Mesendoderm (in vitro differentiated cells): ENCODE data around the gene SPTLC3.
A peak's percentile ranks its signal among the peaks of the same experiment; 100 is the strongest.
"Not testable (repeated sequence)": the region's sequence is repeated elsewhere in the genome, so short reads cannot be mapped to it uniquely, and the experiment has no call there.

Experiments used
- DNase-seq: peaks from one replicate; pipeline ENCODE4 v3.0.0; 2013
- H2AK5ac ChIP-seq: 2 replicates; pipeline ENCODE4 v1.6.1; 2013; ENCODE audit warnings: low read length, inconsistent platforms
- H2BK120ac ChIP-seq: 2 replicates; pipeline ENCODE4 v1.6.1; 2013; ENCODE audit warnings: low read depth, mild to moderate bottlenecking, low read length, moderate library complexity, mixed read lengths
- H2BK15ac ChIP-seq: replicated peaks from 2 replicates; pipeline ENCODE4 v1.6.1; 2013; ENCODE audit warnings: low read depth, mild to moderate bottlenecking, moderate library complexity
- H2BK5ac ChIP-seq: 2 replicates; pipeline ENCODE4 v1.6.1; 2013; ENCODE audit warnings: low read length, inconsistent platforms
- H3K18ac ChIP-seq: 2 replicates; pipeline ENCODE4 v1.6.1; 2013; ENCODE audit warnings: mild to moderate bottlenecking, low read length, mixed read lengths
- H3K23ac ChIP-seq: one replicate; pipeline ENCODE4 v1.6.1; 2013; ENCODE audit warnings: low read length
- H3K27ac ChIP-seq: 2 replicates; pipeline ENCODE4 v1.5.1; 2013; ENCODE audit warnings: low read depth, mild to moderate bottlenecking, inconsistent platforms, low read length, moderate library complexity
- H3K27me3 ChIP-seq: 2 replicates; pipeline ENCODE4 v1.6.1; 2013; ENCODE audit warnings: low read length, control low read depth, mild to moderate bottlenecking, inconsistent platforms; ENCODE audit not compliant: insufficient read depth, poor library complexity
- H3K36me3 ChIP-seq: 2 replicates; pipeline ENCODE4 v1.6.1; 2013; ENCODE audit warnings: low read length, inconsistent platforms; ENCODE audit not compliant: control insufficient read depth, insufficient read depth
- H3K4ac ChIP-seq: one replicate; pipeline ENCODE4 v1.6.1; 2013; ENCODE audit warnings: low read depth, mild to moderate bottlenecking, low read length, moderate library complexity
- H3K4me1 ChIP-seq: 2 replicates; pipeline ENCODE4 v1.6.1; 2013; ENCODE audit warnings: low read depth, low read length, inconsistent platforms; ENCODE audit not compliant: control insufficient read depth
- H3K4me2 ChIP-seq: 2 replicates; pipeline ENCODE4 v1.6.1; 2013; ENCODE audit warnings: low read length
- H3K4me3 ChIP-seq: 2 replicates; pipeline ENCODE4 v1.5.1; 2013; ENCODE audit warnings: mild to moderate bottlenecking, low read length
- H3K56ac ChIP-seq: one replicate; pipeline ENCODE4 v1.6.1; 2013; ENCODE audit warnings: low read length
- H3K79me1 ChIP-seq: 2 replicates; pipeline ENCODE4 v1.6.1; 2013; ENCODE audit warnings: low read length, inconsistent platforms
- H3K79me2 ChIP-seq: 2 replicates; pipeline ENCODE4 v1.6.1; 2013; ENCODE audit warnings: mild to moderate bottlenecking, low read length; ENCODE audit not compliant: control insufficient read depth, insufficient read depth
- H3K9ac ChIP-seq: 2 replicates; pipeline ENCODE4 v1.6.1; 2013; ENCODE audit warnings: low read length, inconsistent platforms
- H4K5ac ChIP-seq: one replicate; pipeline ENCODE4 v1.6.1; 2013; ENCODE audit warnings: low read length
- H4K8ac ChIP-seq: one replicate; pipeline ENCODE4 v1.6.1; 2013; ENCODE audit warnings: low read depth, mild to moderate bottlenecking, control low read depth, low read length, moderate library complexity
- WGBS: extraction: QIAGEN DNeasy Blood & Tissue Kit; methylation state at CpG from one replicate; pipeline ENCODE4 v1.1.7; 2013; ENCODE audit warnings: low lambda C conversion rate, missing lambda C conversion rate; ENCODE audit not compliant: insufficient coverage; ENCODE audit errors: extremely low coverage; 5-methylcytosine and 5-hydroxymethylcytosine counted together

SPTLC3 gene

GRCh38 chr20:12979713-12980112, 29.1 kb upstream of the SPTLC3 start:
- H2BK5ac ChIP-seq, H3K9ac ChIP-seq, DNase-seq, H2AK5ac ChIP-seq, H3K23ac ChIP-seq, H3K36me3 ChIP-seq, H3K79me2 ChIP-seq, H2BK15ac ChIP-seq, H4K8ac ChIP-seq, H3K27ac ChIP-seq, H3K56ac ChIP-seq, H3K4me2 ChIP-seq, H3K79me1 ChIP-seq, H4K5ac ChIP-seq, H3K4ac ChIP-seq, H3K4me3 ChIP-seq, H2BK120ac ChIP-seq, H3K4me1 ChIP-seq, H3K18ac ChIP-seq, H3K27me3 ChIP-seq: not testable (repeated sequence)
- WGBS, result no CpG with 5 or more reads among the region's 3 CpGs

GRCh38 chr20:12982098-12982497, 26.7 kb upstream of the SPTLC3 start:
- no peak overlapping the region for H2BK5ac ChIP-seq
- H3K4me3 ChIP-seq, result no peak overlapping the region
- H3K4me2 ChIP-seq, result no peak overlapping the region
- no peak overlapping the region for H4K8ac ChIP-seq
- no peaks in the 10 kb centered on the region for H3K36me3 ChIP-seq
- H3K27me3 ChIP-seq, result no peaks in the 10 kb centered on the region
- no peak overlapping the region for H3K23ac ChIP-seq
- no peaks in the 10 kb centered on the region for H3K79me2 ChIP-seq
- no peak overlapping the region for H3K27ac ChIP-seq
- no peaks in the 10 kb centered on the region for H3K4me1 ChIP-seq
- H2AK5ac ChIP-seq, result no peak overlapping the region
- no peak overlapping the region for H2BK120ac ChIP-seq
- H2BK15ac ChIP-seq, result no peak overlapping the region
- no peak for DNase-seq
- H3K79me1 ChIP-seq, result no peaks in the 10 kb centered on the region
- H3K18ac ChIP-seq, result no peak overlapping the region
- H4K5ac ChIP-seq, result no peak overlapping the region
- no peak overlapping the region for H3K9ac ChIP-seq
- H3K4ac ChIP-seq, result no peak overlapping the region
- WGBS, result no CpG with 5 or more reads among the region's 2 CpGs
- no peak overlapping the region for H3K56ac ChIP-seq

- Histone ChIP-seq H4K5ac (no peak overlapping the region), H2BK15ac (no peak overlapping the region), H3K4ac (no peak overlapping the region), H2BK5ac (no peak overlapping the region), H3K18ac (no peak overlapping the region), H3K56ac (no peak overlapping the region), H3K4me2 (no peak overlapping the region), H3K23ac (no peak overlapping the region), H3K79me1 (no peaks in the 10 kb centered on the region), H3K4me1 (no peaks in the 10 kb centered on the region), H2BK120ac (no peak overlapping the region), H3K9ac (no peak overlapping the region), H4K8ac (no peak overlapping the region), H3K79me2 (no peaks in the 10 kb centered on the region), H2AK5ac (no peak overlapping the region), H3K4me3 (no peak overlapping the region), H3K27me3 (no peaks in the 10 kb centered on the region), H3K36me3 (no peaks in the 10 kb centered on the region), H3K27ac (no peak overlapping the region)
- no peak for DNase-seq
- WGBS, result no CpG with 5 or more reads among the region's 2 CpGs
Measured at GRCh38 chr20:12984069-12984765, 24.6 kb upstream of the SPTLC3 start.

- Histone ChIP-seq H3K9ac (no peak overlapping the region), H3K36me3 (no peaks in the 10 kb centered on the region), H2AK5ac (no peak overlapping the region), H3K23ac (no peak overlapping the region), H2BK120ac (no peak overlapping the region), H3K4me2 (no peak overlapping the region), H2BK5ac (no peak overlapping the region), H3K56ac (no peak overlapping the region), H3K18ac (no peak overlapping the region), H4K8ac (no peak overlapping the region), H4K5ac (no peak overlapping the region), H3K4ac (no peak overlapping the region), H3K27me3 (no peaks in the 10 kb centered on the region), H2BK15ac (no peak overlapping the region), H3K4me1 (no peaks in the 10 kb centered on the region), H3K27ac (no peak overlapping the region), H3K79me1 (no peaks in the 10 kb centered on the region), H3K4me3 (no peak overlapping the region), H3K79me2 (no peaks in the 10 kb centered on the region)
- no CpG with 5 or more reads among the region's 2 CpGs for WGBS
- DNase-seq, result peak; percentile 62
Measured at GRCh38 chr20:12984863-12985262, 23.9 kb upstream of the SPTLC3 start.

- no peak overlapping the region for H3K27ac ChIP-seq
- H3K4me2 ChIP-seq, result no peak overlapping the region
- H3K79me1 ChIP-seq, result no peaks in the 10 kb centered on the region
- no peaks in the 10 kb centered on the region for H3K79me2 ChIP-seq
- no peak for DNase-seq
- no peak overlapping the region for H3K56ac ChIP-seq
- no peak overlapping the region for H4K8ac ChIP-seq
- H2AK5ac ChIP-seq, result no peak overlapping the region
- H3K27me3 ChIP-seq, result no peaks in the 10 kb centered on the region
- no peaks in the 10 kb centered on the region for H3K4me1 ChIP-seq
- no peak overlapping the region for H3K4me3 ChIP-seq
- H4K5ac ChIP-seq, result no peak overlapping the region
- H3K9ac ChIP-seq, result no peak overlapping the region
- no peak overlapping the region for H2BK15ac ChIP-seq
- H3K4ac ChIP-seq, result no peak overlapping the region
- H3K23ac ChIP-seq, result no peak overlapping the region
- whole genome bisulfite sequencing, result no CpG with 5 or more reads among the region's 3 CpGs
- no peak overlapping the region for H2BK5ac ChIP-seq
- H3K36me3 ChIP-seq, result no peaks in the 10 kb centered on the region
- H3K18ac ChIP-seq, result no peak overlapping the region
- H2BK120ac ChIP-seq, result no peak overlapping the region
Measured at GRCh38 chr20:12987261-12987660, 21.5 kb upstream of the SPTLC3 start.

GRCh38 chr20:12989586-12990115, 19.1 kb upstream of the SPTLC3 start:
- no peak overlapping the region for H2BK15ac ChIP-seq
- H2BK120ac ChIP-seq, result no peak overlapping the region
- no peak overlapping the region for H2BK5ac ChIP-seq
- no peak overlapping the region for H3K9ac ChIP-seq
- no peak overlapping the region for H2AK5ac ChIP-seq
- no peaks in the 10 kb centered on the region for H3K79me2 ChIP-seq
- H3K56ac ChIP-seq, result no peak overlapping the region
- H3K18ac ChIP-seq, result no peak overlapping the region
- H3K27ac ChIP-seq, result no peak overlapping the region
- H4K8ac ChIP-seq, result no peak overlapping the region
- no peak overlapping the region for H3K4me2 ChIP-seq
- H3K23ac ChIP-seq, result no peak overlapping the region
- no peak for DNase-seq
- H3K79me1 ChIP-seq, result no peaks in the 10 kb centered on the region
- H3K36me3 ChIP-seq, result no peaks in the 10 kb centered on the region
- H4K5ac ChIP-seq, result no peak overlapping the region
- no peak overlapping the region for H3K4ac ChIP-seq
- no peaks in the 10 kb centered on the region for H3K27me3 ChIP-seq
- no peaks in the 10 kb centered on the region for H3K4me1 ChIP-seq
- H3K4me3 ChIP-seq, result no peak overlapping the region
- no CpG with 5 or more reads among the region's 3 CpGs for WGBS
